HepG2 (cell line): ENCODE data around the gene MYOF. TPM values are rescaled to one million over a fixed set of nuclear protein-coding genes. Genes with fewer than 3 reads are reported as not detected.
A peak's percentile ranks its signal among the peaks of the same experiment; 100 is the strongest.

Source experiments
- BCL6 ChIP-seq: IDR thresholded peaks from 2 replicates; pipeline ENCODE4 v1.6.1; 2016; ENCODE audit warnings: missing genetic modification reagents, missing compliant biosample characterization
- CBX5 ChIP-seq: sonication (generic); formaldehyde crosslinking; IDR thresholded peaks from 2 replicates; pipeline ENCODE4 v1.4.0; 2020; ENCODE audit warnings: missing genetic modification reagents, borderline replicate concordance
- EZH2 ChIP-seq: conservative IDR thresholded peaks from 2 replicates; pipeline ENCODE4 v1.6.1; 2012; ENCODE audit warnings: mild to moderate bottlenecking, low read depth, low read length, moderate library complexity
- FOXO1 ChIP-seq: sonication (generic); formaldehyde crosslinking; IDR thresholded peaks from 2 replicates; pipeline ENCODE4 v1.4.0; 2020; ENCODE audit warnings: missing genetic modification reagents
- GPN1 ChIP-seq: sonication (generic); formaldehyde crosslinking; IDR thresholded peaks from 2 replicates; pipeline ENCODE4 v1.5.1; 2020; ENCODE audit warnings: missing genetic modification reagents, borderline replicate concordance
- IRF2 ChIP-seq: IDR thresholded peaks from 2 replicates; pipeline ENCODE4 v1.6.1; 2018; ENCODE audit warnings: missing genetic modification reagents, missing compliant biosample characterization
- MAFF ChIP-seq: IDR thresholded peaks from 2 replicates; pipeline ENCODE4 v1.6.1; 2011; ENCODE audit warnings: low read depth, low read length, improper control_type of control experiment
- NFKBIZ ChIP-seq: IDR thresholded peaks from 2 replicates; pipeline ENCODE4 v1.6.1; 2018; ENCODE audit warnings: missing genetic modification reagents, missing compliant biosample characterization
- PRMT3 ChIP-seq: sonication (generic); formaldehyde crosslinking; IDR thresholded peaks from 2 replicates; pipeline ENCODE4 v1.8.1; 2022; ENCODE audit warnings: low read depth, mild to moderate bottlenecking, moderate library complexity, missing genetic modification reagents, borderline replicate concordance
- TBX2 ChIP-seq: sonication (generic); formaldehyde crosslinking; IDR thresholded peaks from 2 replicates; pipeline ENCODE4 v1.5.0; 2020; ENCODE audit warnings: missing genetic modification reagents, mild to moderate bottlenecking, borderline replicate concordance
- THAP11 ChIP-seq: IDR thresholded peaks from 2 replicates; pipeline ENCODE4 v1.6.1; 2016; ENCODE audit warnings: missing biosample characterization, missing genetic modification reagents
- XRCC5 ChIP-seq: fragments of 200-400 bp; formaldehyde crosslinking; optimal IDR thresholded peaks from 2 replicates; pipeline ENCODE3; 2017; ENCODE audit warnings: mild to moderate bottlenecking, low read length
- ZMYM2 ChIP-seq: sonication (generic); formaldehyde crosslinking; IDR thresholded peaks from 2 replicates; pipeline ENCODE4 v1.8.0; 2022; ENCODE audit warnings: mild to moderate bottlenecking, missing genetic modification reagents
- ZNF225 ChIP-seq: sonication (generic); formaldehyde crosslinking; IDR thresholded peaks from 2 replicates; pipeline ENCODE4 v1.4.0; 2020; ENCODE audit warnings: mild to moderate bottlenecking, missing genetic modification reagents
- ZNF557 ChIP-seq: sonication (generic); formaldehyde crosslinking; IDR thresholded peaks from 2 replicates; pipeline ENCODE4 v1.4.0; 2020; ENCODE audit warnings: missing genetic modification reagents
- ZNF644 ChIP-seq: IDR thresholded peaks from 2 replicates; pipeline ENCODE4 v1.6.1; 2016; ENCODE audit warnings: low read depth
- ZNF792 ChIP-seq: IDR thresholded peaks from 2 replicates; pipeline ENCODE4 v1.6.1; 2016
- polyA plus RNA-seq, 8 experiments: library from polyadenylated mRNA; depleted of rRNA in 3 of 8; stranded (reverse) in 7 of 8; unstranded in 1 of 8; fragments of >200 nt; fragmentation: Illumina TruSeq in 4 of 8; extraction: Trizol in 4 of 8; gene quantifications; 2 replicates each; pipeline versions ENCODE4 v1.2.1 to v1.2.3, GENCODE V29; 2011 to 2016; ENCODE audit warnings: low read depth in 4 of 8, missing spikeins in 1 of 8, mixed read lengths in 1 of 8; ENCODE audit not compliant: insufficient read depth in 1 of 8
- total RNA-seq, 5 experiments: library from RNA; depleted of rRNA; stranded (reverse); fragments of >200 nt; fragmentation: Illumina TruSeq; extraction: Trizol; gene quantifications; 2 replicates each; pipeline ENCODE4 v1.2.3, GENCODE V29; 2016; ENCODE audit warnings: low read depth in 1 of 5
- TF ChIP-seq, protein P1 (sequence below): sonication (generic); formaldehyde crosslinking; IDR thresholded peaks from 2 replicates; pipeline ENCODE4 v1.4.0; 2020; ENCODE audit warnings: missing genetic modification reagents
- TF ChIP-seq, protein P2 (sequence below): sonication (generic); formaldehyde crosslinking; IDR thresholded peaks from 2 replicates; pipeline ENCODE4 v1.4.0; 2020; ENCODE audit warnings: mild to moderate bottlenecking, missing genetic modification reagents
- TF ChIP-seq, protein P3 (sequence below): sonication (generic); formaldehyde crosslinking; IDR thresholded peaks from 2 replicates; pipeline ENCODE4 v1.4.0; 2020; ENCODE audit warnings: missing genetic modification reagents, borderline replicate concordance

Gene MYOF
- total and polyA plus RNA-seq, 2 of the 13 experiments (the other 11 are each of a cell fraction or from before 2014, with no cell fraction given), result 0.18 to 0.42 TPM

DNA sequence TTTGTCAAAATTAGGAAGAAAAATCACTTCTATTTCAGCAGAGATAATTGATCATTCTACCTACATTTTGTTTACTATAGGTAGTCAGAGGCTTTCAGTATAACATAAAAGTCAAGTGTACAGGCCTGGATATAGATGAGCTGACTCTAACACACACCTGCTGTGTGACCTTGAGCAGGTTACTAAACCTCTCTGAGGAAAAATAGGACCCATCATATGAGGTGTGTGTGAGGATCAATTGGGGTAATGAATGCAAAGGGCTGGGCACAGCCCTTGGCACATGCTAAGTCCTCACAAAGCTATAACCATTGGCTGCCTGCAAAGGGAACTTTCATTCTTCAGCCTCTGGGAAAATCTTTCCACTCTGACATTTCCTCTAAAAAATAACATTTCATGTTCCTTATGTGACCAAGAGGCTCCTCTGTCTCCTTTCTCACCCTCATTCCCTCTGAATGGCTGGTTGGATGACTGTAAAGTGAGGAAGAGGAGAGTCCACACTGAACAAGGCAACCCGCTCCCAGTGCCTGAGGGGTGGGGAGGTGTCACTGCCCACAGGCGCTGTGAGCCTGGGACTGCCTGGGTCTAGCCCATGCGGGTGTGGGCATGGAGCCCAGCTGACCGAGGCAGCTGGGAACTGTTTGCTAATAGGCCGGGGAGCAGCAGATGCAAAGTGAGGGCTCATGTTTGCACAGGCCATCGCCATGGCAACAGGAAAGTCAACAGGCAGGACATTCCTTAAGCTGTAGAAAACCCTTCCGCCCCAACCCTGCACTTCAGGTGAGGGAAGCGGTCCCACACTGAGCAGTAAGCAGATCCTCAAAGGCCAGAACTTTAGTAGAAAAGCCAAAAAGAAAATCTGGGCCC is 36.8 kb downstream of the MYOF start (continued):
- TF ChIP-seq BCL6 (CRISPR knock-in tag) (0 out of 2 replicates have a peak, but pooled peaks have one; percentile 41), CBX5 (CRISPR knock-in tag) (no peak; the same call in 1 of the 2 replicates), ZMYM2 (no peak), GPN1 (CRISPR knock-in tag) (no peak), ZNF225 (CRISPR knock-in tag) (no peak), IRF2 (CRISPR knock-in tag) (peak; percentile 38; the same call in 1 of the 2 replicates), ZNF792 (CRISPR knock-in tag) (peak; percentile 15; the same call in 1 of the 2 replicates), EZH2 (no peak), THAP11 (CRISPR knock-in tag) (peak; percentile 43; the same call in 1 of the 2 replicates), ZNF557 (no peak), PRMT3 (CRISPR knock-in tag) (no peak), ZNF644 (peak; percentile 51; the same call in 1 of the 2 replicates), NFKBIZ (0 out of 2 replicates have a peak, but pooled peaks have one; percentile 31), MAFF (no peak), XRCC5 (peak; percentile 88), TBX2 (CRISPR knock-in tag) (peak; percentile 80), FOXO1 (CRISPR knock-in tag) (peak; percentile 81; the same call in 1 of the 2 replicates)
- TF ChIP-seq, protein P1, sequence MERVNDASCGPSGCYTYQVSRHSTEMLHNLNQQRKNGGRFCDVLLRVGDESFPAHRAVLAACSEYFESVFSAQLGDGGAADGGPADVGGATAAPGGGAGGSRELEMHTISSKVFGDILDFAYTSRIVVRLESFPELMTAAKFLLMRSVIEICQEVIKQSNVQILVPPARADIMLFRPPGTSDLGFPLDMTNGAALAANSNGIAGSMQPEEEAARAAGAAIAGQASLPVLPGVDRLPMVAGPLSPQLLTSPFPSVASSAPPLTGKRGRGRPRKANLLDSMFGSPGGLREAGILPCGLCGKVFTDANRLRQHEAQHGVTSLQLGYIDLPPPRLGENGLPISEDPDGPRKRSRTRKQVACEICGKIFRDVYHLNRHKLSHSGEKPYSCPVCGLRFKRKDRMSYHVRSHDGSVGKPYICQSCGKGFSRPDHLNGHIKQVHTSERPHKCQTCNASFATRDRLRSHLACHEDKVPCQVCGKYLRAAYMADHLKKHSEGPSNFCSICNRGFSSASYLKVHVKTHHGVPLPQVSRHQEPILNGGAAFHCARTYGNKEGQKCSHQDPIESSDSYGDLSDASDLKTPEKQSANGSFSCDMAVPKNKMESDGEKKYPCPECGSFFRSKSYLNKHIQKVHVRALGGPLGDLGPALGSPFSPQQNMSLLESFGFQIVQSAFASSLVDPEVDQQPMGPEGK (CRISPR knock-in tag), result peak; percentile 51; the same call in 1 of the 2 replicates
- TF ChIP-seq, protein P2, sequence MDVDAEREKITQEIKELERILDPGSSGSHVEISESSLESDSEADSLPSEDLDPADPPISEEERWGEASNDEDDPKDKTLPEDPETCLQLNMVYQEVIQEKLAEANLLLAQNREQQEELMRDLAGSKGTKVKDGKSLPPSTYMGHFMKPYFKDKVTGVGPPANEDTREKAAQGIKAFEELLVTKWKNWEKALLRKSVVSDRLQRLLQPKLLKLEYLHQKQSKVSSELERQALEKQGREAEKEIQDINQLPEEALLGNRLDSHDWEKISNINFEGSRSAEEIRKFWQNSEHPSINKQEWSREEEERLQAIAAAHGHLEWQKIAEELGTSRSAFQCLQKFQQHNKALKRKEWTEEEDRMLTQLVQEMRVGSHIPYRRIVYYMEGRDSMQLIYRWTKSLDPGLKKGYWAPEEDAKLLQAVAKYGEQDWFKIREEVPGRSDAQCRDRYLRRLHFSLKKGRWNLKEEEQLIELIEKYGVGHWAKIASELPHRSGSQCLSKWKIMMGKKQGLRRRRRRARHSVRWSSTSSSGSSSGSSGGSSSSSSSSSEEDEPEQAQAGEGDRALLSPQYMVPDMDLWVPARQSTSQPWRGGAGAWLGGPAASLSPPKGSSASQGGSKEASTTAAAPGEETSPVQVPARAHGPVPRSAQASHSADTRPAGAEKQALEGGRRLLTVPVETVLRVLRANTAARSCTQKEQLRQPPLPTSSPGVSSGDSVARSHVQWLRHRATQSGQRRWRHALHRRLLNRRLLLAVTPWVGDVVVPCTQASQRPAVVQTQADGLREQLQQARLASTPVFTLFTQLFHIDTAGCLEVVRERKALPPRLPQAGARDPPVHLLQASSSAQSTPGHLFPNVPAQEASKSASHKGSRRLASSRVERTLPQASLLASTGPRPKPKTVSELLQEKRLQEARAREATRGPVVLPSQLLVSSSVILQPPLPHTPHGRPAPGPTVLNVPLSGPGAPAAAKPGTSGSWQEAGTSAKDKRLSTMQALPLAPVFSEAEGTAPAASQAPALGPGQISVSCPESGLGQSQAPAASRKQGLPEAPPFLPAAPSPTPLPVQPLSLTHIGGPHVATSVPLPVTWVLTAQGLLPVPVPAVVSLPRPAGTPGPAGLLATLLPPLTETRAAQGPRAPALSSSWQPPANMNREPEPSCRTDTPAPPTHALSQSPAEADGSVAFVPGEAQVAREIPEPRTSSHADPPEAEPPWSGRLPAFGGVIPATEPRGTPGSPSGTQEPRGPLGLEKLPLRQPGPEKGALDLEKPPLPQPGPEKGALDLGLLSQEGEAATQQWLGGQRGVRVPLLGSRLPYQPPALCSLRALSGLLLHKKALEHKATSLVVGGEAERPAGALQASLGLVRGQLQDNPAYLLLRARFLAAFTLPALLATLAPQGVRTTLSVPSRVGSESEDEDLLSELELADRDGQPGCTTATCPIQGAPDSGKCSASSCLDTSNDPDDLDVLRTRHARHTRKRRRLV (CRISPR knock-in tag), result no peak
- TF ChIP-seq, protein P3, sequence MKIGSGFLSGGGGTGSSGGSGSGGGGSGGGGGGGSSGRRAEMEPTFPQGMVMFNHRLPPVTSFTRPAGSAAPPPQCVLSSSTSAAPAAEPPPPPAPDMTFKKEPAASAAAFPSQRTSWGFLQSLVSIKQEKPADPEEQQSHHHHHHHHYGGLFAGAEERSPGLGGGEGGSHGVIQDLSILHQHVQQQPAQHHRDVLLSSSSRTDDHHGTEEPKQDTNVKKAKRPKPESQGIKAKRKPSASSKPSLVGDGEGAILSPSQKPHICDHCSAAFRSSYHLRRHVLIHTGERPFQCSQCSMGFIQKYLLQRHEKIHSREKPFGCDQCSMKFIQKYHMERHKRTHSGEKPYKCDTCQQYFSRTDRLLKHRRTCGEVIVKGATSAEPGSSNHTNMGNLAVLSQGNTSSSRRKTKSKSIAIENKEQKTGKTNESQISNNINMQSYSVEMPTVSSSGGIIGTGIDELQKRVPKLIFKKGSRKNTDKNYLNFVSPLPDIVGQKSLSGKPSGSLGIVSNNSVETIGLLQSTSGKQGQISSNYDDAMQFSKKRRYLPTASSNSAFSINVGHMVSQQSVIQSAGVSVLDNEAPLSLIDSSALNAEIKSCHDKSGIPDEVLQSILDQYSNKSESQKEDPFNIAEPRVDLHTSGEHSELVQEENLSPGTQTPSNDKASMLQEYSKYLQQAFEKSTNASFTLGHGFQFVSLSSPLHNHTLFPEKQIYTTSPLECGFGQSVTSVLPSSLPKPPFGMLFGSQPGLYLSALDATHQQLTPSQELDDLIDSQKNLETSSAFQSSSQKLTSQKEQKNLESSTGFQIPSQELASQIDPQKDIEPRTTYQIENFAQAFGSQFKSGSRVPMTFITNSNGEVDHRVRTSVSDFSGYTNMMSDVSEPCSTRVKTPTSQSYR (CRISPR knock-in tag), result 0 out of 2 replicates have a peak, but pooled peaks have one; percentile 8
